HG03103 (cell line): ENCODE results near the gene OR5F1.

Experiments used
- ATAC-seq: cut with Tn5 transposase; IDR thresholded peaks from one replicate; pipeline ENCODE4 v1.9.1; 2021; ENCODE audit warnings: low read depth; ENCODE audit not compliant: unreplicated experiment

OR5F1 gene

DNA sequence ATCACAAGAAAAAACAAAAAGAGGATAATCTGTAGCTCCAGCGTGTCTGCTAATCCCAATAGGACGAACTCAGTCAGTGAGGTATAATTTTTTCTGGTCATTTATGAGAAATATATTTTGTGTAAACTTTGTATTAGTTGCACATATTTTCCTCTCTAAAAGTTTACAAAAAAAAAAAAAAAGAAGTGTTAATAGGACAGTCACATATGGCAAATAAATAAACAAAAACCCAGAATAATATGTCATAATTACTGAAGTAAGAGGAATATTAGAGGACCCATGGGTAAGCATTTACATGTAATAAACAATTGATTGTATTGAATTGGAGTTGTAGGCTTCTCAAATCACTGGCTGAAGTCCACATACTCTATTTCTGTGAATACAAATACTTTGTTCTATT lies at the start of gene OR5F1:
Gene OR5F1 (minus strand): TSS at position 101 of the 400 bp plus-strand sequence. CDS start 0 bp downstream, at position 101.
- no peak for ATAC-seq

DNA sequence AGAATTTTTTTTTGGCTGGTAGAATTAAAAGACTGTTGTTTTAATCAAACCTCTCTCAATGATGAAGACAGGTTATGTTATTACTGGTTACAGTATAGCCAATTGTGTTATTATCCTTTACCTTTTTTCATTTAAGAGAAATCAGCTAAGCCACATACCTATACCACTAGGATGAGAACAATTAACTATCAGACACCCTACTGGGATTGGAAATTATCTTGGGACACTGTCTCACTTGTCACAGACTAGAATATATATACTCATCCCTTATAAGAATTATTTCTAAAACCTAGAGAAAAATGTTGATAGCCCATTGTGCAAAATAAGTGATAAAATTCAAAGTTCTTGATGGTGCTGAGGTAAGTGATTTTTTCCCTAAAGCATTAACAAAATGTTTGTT lies 32.9 kb upstream of the OR5F1 start, which contains the start of gene OR5AS1:
Gene OR5AS1 (plus strand): TSS at position 301 of the 400 bp plus-strand sequence. CDS start 2,765 bp downstream, outside the sequence.
- no peak for ATAC-seq

DNA sequence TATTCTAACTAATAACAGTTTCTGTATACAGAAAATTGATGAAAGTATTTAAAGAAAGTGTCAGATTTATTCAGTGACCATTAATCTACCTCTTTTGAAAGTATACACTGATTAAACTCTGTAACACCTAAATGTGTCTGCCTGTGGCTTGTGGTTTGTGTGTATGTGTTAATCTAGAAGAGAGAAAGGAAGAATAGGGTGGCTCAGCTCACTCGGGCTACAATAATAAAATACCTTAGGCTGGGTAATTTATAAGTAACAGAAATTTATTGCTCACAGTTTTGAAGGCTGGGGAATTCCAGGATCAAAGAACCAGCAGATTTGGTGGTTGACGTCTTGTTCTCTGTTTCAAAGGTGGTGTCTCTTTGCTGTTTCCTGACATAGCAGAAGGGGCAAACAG lies 19.4 kb upstream of the OR5F1 start:
- no peak for ATAC-seq

DNA sequence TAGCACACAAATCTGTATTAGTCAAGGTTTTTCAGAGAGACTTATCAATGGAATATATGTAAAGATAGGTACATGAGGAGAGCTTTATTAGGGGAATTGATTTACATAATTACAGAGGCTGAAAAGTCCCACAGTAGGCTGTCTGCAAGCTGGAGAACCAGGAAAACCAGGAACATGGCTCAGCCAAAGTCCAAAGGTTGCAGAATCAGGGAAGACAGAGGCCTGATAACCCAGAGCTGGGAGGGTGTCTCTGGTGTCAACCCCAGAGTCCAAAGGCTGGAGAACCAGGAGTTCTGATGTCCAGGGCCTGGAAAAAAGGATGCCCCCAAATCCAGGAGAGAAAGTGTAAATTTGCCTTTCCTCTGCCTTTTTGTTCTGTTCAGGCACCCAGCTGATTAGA lies 16.3 kb upstream of the OR5F1 start:
- no peak for ATAC-seq

DNA sequence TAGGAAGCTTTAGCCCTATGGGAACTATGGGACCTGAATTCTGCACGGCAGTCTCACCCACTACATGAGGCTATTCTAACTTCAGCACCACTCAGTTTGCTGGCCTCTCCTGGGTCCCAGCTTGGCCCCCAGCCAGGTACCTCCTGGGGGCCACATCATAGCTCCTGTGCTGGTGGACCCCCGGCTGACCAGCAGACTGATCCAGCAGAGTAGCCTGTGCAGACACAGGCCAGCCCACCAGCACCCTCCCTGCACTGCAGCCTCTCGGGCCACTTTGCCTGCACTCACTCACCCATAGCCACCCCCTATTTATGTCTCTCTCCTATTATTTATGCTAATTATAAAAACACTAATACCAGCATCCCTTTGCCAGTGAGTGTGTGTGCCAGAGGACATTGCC lies 23.5 kb downstream of the OR5F1 start:
- ATAC-seq, result no peak

DNA sequence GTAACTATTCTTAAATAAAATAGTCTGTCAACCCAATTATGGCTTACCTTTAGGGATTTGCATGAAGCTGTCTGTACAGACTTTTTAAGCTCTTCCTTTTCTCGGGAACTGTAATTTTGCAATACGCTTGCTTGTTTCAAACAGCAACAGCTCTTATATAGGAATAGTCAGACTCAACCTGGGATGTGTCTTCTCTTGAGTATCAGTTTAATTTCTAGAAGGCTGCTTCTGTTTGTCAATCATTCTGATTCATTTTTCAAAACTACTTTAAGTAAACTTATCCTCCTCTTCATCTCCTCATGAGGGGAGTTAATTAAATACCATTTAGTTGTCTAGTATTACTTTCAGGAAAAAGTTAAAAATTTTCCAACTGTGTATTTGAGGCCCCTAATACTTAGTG lies 24.6 kb downstream of the OR5F1 start, which contains the start of gene OR10AG1:
Gene OR10AG1 (minus strand): TSS at position 101 of the 400 bp plus-strand sequence. CDS start 38 bp downstream, at position 63.
- ATAC-seq, result no peak

DNA sequence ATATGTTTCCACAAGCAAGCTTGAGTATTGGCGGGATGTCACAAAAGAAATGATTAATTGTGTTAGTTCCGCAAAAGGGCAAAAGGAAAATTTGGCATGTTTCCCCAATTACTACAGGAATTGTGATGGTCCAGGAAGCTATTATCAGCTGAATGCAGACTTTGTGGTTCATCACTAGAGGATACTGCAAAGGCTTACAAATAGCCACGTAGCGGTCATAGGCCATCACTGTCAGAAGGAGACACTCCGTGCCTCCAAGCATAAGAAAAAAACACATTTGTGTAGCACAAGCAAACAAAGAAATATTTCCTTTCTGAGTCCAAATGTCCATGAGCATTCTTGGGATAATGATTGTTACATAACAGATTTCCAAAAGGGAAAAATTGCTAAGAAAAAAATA lies 26.5 kb downstream of the OR5F1 start:
- no peak for ATAC-seq

DNA sequence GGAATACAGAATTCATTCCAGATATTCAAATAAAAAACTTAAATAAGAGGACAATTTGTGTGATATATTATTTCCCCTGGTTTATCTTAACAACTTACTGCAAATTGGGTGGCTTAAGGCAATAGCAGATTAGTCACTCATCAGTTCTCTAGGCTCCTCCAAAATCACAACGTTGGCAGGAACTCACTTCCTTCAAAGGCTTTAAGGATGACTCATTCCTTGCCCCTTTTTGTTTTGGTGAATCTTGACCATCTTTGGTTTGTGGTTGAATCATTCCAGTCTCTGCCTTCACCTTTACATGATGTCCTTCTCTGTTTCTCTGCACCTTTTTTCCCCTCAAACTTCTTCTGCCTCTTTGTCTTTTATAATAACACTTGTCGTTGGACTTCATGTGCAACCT lies 28.0 kb downstream of the OR5F1 start:
- ATAC-seq, result no peak

DNA sequence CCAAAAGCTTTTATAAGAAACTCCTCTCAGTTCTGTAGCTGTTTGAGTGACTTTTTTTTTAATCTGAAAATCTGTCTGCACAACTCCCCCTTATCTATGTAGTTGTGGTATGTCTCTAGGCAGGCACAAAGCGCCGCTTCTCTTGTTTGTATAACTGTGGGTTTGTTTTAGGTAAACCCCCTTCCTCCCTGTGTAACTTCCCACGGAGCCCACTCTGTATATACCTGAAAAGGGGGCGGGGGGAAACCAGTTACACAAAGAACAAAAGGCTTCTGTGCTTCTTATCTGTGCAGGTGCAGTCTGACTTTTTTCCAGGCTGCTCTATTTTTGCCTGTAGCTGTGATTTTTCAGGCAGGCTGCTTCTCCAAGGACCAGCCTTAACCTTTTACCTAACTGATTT lies 37.9 kb downstream of the OR5F1 start:
- no peak for ATAC-seq

DNA sequence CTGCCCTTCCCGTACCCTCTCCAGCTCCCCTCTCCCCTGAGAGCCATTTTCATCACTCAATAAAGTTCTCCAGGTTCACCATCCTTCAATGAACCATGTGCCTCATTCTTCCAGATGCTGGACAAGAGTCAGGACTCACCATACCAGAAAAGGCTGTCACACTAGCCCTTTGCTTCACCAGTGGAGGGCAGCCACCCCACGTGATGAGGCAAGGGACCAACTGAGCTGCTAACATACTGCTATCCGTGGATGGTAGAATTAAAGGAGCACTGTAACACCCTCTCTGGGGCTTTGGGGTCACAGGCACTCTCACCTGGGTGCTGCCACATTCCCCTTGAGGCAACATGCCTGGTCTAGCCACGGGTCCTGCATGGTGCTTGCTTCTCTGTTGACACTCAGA lies 45.1 kb downstream of the OR5F1 start:
- no peak for ATAC-seq
